Spleen (tissue), 7 donors: Measurements from ENCODE around the gene MAPK8IP3.

Experiments
- POLR2A ChIP-seq, 3 donors: fragments of 450-650 bp; IDR thresholded peaks; one replicate each; pipeline ENCODE4 v1.5.1; 2017; ENCODE audit warnings: antibody characterized with exemption in 3 of 3, mild to moderate bottlenecking in 1 of 3
- POLR2AphosphoS5 ChIP-seq, 3 donors: sonication (generic); formaldehyde crosslinking; IDR thresholded peaks; one replicate each; pipeline ENCODE4 v1.5.1; 2017; ENCODE audit warnings: antibody characterized with exemption in 3 of 3
- TF ChIP-seq, protein P1 (sequence below), 11 experiments: fragments of 200-600 bp in 7 of 11; fragments of 450-650 bp in 4 of 11; sonication (generic) in 4 of 11; IDR thresholded peaks in 8 of 11; conservative IDR thresholded peaks in 3 of 11; 1 replicate in 7 of 11; 2 replicates in 4 of 11; pipeline versions ENCODE4 v1.4.0 to v1.8.0; 2016 to 2021; ENCODE audit warnings: antibody characterized with exemption in 11 of 11, inconsistent platforms in 4 of 11, mild to moderate bottlenecking in 1 of 11
- donor health status: DM: no; HTN: no; CAD: no; lungs with moderate emphysema.
- donor health status: DM: no; HTN: no; CAD: no.
- donor health status: DM: no; HTN: no; CAD: no.

GRCh38 chr16:1792836-1793577 lies 87.0 kb downstream of the MAPK8IP3 start:
- TF ChIP-seq, protein P1, sequence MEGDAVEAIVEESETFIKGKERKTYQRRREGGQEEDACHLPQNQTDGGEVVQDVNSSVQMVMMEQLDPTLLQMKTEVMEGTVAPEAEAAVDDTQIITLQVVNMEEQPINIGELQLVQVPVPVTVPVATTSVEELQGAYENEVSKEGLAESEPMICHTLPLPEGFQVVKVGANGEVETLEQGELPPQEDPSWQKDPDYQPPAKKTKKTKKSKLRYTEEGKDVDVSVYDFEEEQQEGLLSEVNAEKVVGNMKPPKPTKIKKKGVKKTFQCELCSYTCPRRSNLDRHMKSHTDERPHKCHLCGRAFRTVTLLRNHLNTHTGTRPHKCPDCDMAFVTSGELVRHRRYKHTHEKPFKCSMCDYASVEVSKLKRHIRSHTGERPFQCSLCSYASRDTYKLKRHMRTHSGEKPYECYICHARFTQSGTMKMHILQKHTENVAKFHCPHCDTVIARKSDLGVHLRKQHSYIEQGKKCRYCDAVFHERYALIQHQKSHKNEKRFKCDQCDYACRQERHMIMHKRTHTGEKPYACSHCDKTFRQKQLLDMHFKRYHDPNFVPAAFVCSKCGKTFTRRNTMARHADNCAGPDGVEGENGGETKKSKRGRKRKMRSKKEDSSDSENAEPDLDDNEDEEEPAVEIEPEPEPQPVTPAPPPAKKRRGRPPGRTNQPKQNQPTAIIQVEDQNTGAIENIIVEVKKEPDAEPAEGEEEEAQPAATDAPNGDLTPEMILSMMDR (IDR thresholded peaks at IDR 0.05 in 8 of 11, conservative IDR thresholded peaks at IDR 0.05 in 3 of 11), result no peak
- no peak for TF ChIP-seq POLR2A (IDR thresholded peaks at IDR 0.05)
- TF ChIP-seq POLR2AphosphoS5 (IDR thresholded peaks at IDR 0.05), result no peak
